Stimulated activated CD8-positive, alpha-beta memory T cell treated with anti-CD3 and anti-CD28 coated beads, Interleukin-2, amount 100 ng/mL, for 1 hour (primary cell): ENCODE results near the gene AURKAIP1.
A peak's percentile ranks its signal among the peaks of the same experiment; 100 is the strongest.
"Not testable (repeated sequence)": the region's sequence is repeated elsewhere in the genome, so short reads cannot be mapped to it uniquely, and the experiment has no call there.

ENCODE experiments used
- DNase-seq, 2 donors: peaks; one replicate each; pipeline ENCODE4 v3.0.0-alpha.2; 2020; ENCODE audit warnings: low read depth in 2 of 2

AURKAIP1 gene

DNA sequence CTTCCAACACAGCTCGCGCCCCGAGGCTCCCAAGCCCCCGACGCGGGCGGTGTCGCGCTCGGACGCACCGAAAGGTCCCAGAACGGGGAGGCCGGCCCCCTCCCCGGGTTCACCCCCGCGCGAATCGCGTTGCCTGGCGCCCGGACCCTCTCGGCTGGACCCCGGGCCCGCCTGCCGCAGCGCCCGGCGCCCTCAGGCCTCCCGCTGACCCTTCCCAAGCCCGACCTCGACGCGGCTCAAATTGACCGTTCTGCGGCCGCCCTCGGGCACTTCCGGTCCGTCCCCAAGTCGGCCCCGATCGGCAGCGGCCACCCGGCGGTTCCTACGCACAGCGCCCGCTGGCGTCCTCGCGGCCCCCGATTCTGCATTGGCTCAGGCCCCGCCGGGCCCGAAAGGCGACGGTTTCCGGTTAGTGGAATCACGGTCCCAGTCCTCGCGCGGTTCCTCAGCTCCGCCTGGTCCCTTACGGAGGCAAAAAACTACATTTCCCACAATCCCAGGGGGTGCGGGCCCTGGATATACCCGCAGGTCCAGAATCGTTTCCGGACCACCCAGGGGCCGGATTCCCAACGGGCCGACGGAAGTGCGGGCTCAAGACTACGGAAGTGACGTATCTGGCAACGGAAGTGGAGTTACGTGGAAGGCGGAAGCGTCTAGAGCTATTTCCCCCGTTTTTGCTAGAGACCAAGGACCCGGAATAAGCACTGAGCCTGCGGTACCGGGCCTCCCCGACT, at the start of gene AURKAIP1:
AURKAIP1 (minus strand) TSS at position 279 of the 734 bp plus-strand sequence. CDS start 451 bp downstream, outside the sequence.
- peak; percentile 89 to 90 for DNase-seq

DNA sequence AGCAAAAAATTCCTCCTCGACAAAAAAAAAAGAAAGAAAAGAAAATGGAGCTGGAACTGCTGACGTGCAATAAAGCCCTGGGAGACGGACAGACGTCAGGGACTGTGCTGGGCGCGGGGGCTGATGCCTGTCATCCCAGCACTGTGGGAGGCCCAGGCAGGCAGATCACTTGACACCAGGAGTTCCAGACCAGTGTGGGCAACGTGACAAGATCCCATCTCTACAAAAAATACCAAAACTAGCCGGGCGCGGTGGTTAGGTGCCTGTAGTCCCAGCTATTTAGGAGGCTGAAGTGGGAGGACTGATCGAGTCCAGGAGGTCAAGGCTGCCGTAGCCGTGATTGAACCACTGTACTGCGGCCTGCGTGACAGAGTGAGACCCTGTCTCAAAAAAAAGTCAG, 49.7 kb upstream of the AURKAIP1 start:
- DNase-seq: no peak

DNA sequence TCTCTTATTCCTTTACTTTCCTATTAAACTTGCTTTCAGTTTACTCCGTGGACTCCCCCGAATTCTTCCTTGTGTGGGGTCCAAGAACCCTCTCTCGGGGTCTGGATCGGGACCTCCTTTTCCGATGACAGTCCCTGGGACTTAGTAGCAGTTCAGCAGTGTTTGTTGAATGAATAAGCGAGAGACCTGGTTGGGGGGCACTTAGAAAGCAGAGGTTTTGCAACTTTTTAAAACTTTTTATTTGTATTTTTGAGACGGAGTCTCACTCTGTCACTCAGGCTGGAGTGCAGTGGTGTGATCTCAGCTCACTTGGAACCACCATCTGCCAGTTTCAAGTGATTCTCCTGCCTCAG, 48.2 kb upstream of the AURKAIP1 start:
- DNase-seq: no peak

DNA sequence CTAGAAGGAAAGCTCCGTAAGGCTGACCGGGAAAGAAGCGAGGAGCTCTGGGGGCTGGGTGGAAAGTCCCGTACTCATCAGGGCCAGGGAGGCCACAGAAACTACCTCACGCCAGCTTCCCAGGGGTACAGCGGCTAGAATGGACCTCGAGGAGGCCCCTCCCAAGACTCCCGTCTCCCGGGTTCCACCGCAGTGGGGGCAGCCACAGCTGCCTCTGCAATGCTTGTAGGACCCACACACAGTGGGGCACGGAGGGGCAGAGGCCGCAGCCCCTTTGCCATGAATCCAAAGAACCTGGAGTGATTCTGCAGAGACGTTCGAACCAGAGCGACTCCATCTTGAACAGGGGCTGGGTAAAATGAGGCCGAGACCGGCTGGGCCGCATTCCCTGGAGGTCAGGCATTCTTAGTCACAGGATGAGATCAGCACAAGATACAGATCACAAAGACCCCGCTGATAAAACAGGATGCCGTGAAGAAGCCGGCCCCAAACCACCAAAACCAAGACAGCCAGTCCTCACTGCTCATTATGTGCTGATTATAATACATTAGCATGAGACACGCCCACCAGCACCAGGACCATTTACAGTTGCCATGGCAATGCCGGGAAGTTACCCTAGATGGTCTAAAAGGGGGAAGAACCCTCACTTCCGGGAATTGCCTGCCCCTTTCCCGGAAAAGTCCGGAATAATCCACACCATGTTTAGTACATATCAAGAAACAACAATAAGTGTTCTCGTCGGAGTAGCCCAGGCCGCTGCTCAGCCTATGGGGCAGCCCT, 47.6 kb upstream of the AURKAIP1 start:
- DNase-seq: no peak

DNA sequence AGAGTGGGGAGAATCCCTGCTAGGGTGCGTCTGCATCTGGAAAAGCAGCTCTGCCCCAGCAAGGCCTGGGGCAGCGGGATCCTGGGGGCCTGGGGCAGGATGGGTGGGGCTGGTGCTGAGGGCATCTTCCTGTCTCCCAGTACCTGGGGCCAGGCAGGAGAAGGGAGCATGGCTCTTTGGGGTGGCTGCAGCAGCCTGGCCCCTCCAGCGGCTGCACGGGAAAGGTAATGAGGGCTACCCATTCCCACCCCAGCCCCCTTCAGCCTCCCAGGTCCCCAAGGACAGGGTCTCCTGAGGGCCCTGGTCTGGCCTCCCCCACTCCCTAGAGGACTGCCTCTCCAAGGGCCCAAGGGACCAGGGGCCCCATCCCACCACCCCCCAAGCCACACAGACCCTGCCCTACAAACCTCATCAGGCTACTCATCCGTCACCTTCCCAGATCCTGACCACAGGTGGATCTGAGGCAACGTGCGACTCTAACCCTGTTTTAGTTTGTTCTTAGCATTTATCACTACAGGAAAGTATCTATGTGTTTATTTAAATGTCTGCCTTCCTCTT, 47.0 kb upstream of the AURKAIP1 start:
- DNase-seq: no peak

DNA sequence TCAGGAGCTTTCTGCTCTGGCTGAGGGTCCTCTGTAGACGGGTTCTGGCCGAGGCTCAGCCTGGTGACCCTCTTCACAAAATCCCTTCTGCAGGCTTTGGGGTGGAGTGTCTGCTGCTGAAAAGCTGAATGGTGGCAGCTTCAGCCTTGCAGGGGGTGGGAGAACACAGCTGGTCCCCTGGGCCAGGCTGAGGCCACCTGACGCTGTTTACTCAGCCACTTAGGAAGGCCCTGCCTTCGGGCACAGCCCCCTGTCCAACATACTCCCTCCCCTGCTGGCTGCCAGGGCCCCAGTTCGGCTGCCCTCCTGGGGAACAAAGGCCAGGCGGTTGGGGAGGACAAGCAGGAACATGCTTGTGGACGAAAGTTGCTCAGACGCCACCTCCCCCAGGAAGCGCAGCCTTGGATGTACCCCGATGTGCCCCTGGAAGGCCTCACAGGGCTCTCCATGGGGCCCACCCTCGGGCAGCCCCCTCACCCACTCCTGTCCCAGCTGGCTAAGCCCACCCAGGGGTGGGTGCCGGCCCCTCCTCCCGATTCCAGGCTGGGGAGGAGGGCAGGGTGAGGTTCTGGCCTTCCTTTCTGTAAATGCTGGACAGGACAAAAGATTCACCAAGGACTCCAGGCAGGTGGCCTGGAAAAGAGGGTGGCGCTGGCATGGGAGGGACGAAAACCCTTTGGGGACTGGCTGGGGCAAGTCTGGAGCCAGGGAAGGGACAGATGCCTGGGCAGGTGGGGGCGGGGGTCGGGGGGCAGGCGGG, 46.3 kb upstream of the AURKAIP1 start, which contains the start of gene ANKRD65:
ANKRD65 (minus strand) TSS at position 130 of the 760 bp plus-strand sequence. CDS start 271 bp downstream, outside the sequence.
- no peak for DNase-seq

DNA sequence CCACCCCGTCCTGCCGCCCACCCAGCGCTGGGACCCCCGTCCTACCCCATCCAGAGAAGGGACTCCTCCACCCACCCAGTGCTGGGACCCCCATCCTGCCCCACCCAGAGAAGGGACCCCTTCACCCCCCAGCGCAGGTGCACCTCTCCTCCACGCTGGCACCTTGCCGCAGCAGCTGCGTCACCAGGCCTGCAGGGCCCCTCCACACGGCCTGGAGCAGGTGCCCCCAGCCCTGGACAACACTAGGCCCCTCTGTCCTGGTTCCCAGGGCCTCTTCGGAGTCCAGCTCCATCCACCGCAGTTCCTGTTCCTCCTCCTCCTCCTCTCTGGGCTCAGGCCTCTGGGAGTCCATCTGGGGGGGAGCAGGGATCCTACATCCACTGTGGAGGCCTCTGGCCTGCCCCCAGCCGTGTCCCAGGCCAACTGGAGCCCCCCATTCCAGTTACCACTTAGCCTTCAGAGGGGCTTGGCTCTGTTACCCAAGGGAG, 45.7 kb upstream of the AURKAIP1 start:
- no peak for DNase-seq

DNA sequence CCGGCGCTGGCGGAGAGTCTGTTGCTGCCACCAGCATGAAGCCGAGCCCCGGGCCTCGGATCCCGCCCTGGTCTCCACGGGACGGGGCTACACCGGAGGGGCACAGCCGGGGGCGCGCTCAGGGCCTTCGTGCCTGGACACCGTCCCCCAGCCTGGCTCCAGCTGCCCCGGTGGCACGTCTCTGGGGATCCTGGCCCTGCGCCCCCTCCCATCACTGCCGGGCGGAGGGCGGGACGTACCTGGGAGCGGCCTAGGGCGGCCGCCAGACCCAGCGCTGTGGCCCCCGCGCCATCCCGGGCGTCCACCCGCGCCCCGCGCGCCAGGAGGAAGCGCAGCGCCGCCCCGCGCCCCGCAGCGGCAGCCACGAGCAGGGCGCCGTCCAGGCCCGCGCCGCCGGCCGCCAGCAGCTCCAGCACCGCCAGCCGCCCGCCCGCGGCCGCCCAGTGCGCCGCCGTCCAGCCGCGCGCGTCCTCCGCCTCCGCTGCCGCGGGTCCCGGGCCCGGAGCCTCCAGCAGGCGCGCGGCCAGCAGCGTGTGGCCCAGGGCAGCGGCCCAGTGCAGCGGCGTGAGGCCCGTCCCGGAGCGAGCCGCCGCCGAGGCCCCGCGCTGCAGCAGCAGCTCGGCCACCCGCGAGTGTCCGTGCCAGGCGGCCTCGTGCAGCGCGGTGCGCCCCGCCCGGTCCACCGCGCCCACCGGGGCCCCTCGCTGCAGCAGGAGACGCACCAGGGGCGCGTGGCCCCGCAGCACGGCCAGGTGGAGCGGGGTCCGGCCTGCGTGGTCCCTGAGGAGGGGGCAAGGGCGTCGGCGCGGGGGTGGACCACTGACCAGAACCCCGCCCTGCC, 45.0 kb upstream of the AURKAIP1 start:
- DNase-seq: no peak

DNA sequence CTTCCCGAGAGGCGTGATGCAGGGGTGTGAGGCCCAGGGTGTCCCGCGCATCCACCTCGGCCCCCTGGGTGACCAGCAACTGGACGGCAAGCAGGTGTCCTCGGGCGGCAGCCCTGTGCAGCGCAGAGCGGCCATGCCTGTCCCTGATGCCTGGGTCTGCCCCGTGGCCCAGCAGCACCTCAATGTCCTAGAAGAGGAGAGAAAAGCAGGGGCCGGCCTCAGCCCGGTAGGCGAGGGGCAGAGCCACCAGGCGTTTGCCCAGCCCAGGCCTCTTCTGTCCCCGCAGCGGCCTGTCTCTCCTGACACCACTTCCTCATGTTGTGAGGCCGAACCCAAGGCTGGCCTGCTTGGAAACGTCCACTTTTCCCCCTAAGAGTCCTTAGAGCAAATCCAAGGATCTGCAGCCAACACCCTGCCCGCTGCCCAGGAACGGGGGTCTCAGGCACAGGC, 44.4 kb upstream of the AURKAIP1 start:
- DNase-seq: no peak

DNA sequence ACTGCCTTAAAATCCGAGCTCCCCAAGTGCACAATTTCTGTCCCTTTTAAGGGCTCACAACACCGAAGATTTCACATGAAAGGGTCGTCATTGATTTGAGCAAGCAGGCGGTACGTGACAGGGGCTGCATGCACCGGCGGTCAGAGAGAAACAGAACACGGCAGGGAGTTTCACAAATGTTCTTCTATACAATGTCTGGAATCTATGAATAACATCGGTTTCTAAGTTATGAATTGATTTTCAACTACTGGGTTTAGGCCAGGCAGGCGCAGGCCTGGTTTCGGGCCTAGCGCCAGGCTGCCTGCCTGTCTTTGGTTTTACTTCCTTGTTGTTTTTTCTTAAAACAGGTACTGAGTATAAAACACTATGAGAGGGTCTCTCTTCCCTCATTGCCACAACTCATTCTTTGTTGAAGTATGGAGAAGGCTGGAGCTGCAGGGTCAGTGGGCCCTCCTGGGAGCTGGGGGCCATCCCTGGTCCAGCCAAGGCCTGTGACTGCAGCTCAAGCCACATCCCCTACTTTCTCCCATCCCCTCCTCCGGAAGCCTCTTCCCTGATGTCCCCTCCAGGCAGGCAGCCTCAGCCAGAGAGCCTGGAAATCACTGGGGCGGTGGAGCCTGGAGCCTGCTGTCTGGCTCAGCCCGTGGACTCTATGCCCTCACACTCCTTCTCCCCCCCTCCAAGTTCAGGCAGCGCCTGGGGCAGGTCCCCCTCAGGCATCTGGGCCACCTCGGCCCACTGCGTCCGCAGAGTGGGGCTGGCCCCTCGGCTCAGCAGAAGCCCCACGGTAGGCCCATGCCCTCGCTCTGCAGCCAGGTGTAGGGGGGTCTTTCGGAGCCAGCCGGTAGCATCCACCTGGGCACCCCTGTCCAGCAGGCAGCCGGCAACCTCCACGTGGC, 43.7 kb upstream of the AURKAIP1 start:
- no peak for DNase-seq

DNA sequence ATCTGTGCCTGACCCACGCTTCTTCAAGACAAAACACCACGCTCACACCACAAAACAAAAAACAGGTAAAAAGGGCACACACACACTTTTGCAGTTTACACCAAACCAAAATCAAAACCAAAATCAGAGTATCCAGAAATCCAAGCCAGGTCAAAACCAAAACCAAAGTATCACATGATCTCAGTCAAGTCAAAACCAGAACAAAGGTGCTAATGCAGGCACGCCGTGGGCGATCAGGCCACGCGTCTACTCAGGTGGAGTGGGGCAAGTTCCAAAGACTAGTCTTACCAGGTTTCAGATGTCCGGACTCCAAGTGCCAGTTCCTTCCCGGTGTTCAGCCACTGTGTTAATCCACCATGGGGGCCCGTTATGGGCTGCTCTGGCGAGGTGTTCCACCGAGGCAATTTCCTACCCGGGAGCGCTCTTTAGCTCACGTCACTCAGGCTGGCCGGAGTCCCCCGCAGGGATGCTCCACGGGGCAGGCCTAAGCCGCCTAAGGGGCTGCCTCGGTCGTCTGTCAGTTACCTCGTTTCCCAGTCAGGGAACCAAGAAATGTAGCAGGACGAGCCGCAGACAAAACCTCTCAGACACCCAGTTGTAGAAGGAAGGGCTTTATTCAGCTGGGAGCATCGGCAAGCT, 42.9 kb upstream of the AURKAIP1 start:
- not testable (repeated sequence) for DNase-seq

DNA sequence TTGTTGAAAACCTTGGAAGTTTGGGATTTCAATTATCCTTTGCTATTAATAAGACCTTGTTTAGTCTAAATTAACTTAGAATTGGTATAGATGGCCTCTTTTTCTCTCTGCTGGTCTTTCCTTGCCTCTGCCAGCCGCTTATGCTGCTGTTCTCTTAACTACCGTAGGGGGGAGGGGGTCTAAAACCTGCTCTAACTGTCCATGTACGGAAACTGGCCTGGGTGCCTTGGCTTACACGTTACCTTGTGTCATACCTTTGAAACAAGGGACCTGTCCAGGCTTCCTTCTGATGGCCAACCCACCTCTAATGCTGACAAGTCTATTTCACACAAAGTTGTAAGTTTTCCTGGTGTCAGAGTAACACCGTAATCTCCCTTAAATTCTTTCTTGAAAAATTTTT, 42.4 kb upstream of the AURKAIP1 start:
- not testable (repeated sequence) for DNase-seq

DNA sequence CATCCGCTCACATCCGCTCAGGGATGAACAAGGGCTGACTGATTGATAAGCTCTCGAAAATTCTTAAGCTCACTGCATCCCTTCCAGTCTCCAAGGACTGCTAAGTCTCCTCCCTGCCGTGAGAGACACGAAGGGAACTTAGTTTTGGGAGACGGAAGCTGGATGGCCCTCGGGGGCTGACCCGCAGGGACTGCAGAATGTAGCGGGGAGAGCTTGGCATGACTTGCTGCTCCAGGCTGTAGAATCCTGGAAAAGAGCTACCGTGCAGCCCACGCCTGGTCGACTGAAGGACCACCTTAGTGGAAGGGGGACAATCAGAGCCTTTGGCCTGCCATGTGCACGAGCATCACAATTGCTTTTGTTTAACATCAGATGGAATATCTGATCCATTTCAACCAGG, 40.7 kb upstream of the AURKAIP1 start:
- DNase-seq: no peak

DNA sequence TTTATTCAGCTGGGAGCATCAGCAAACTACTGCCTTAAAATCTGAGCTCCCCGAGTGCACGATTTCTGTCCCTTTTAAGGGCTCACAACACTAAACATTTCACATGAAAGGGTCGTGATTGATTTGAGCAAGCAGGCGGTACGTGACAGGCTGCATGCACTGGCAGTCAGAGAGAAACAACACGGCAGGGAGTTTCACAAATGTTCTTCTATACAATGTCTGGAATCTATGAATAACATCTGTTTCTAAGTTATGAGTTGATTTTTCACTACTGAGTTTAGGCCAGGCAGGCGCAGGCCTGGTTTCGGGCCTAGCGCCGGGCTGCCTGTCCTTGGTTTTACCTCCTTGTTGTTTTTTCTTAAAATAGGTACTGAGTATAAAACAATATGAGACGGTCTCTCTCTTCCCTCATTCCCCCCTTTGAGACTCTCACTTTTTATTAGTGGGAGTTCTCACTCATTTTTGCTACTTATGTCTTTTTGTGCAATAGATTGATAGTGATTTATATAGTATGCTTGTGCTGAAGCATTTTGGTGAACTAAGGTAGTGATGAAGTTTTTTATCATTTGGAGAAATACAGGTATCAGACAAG, 37.4 kb upstream of the AURKAIP1 start:
- DNase-seq: not testable (repeated sequence)

DNA sequence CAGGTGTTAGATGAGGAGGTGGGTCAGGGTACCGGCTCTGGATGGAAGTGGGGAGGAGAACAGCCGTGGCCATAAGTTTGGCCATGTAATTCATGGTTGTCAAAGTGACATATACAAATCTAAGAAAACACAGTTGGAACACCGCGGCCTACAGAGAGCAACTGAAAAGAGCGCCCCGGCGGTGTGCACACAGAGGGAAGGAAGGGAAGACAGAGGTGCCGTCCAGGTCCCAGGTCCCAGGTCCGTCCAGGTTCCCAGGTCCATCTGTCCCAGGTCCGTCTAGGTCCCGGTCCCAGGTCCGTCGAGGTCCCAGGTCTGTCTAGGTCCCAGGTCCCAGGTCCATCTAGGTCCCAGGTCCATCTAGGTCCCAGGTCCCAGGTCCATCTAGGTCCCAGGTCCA, 36.6 kb upstream of the AURKAIP1 start:
- no peak for DNase-seq

DNA sequence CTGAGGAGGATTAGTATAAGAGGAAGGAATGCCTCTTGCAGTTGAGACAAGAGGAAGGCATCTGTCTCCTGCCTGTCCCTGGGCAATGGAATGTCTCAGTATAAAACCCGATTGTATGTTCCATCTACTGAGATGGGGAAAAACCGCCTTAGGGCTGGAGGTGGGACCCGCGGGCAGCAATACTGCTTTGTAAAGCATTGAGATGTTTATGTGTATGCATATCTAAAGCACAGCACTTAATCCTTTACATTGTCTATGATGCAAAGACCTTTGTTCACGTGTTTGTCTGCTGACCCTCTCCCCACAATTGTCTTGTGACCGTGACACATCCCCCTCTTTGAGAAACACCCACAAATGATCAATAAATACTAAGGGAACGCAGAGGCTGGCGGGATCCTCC, 35.2 kb upstream of the AURKAIP1 start:
- not testable (repeated sequence) for DNase-seq

DNA sequence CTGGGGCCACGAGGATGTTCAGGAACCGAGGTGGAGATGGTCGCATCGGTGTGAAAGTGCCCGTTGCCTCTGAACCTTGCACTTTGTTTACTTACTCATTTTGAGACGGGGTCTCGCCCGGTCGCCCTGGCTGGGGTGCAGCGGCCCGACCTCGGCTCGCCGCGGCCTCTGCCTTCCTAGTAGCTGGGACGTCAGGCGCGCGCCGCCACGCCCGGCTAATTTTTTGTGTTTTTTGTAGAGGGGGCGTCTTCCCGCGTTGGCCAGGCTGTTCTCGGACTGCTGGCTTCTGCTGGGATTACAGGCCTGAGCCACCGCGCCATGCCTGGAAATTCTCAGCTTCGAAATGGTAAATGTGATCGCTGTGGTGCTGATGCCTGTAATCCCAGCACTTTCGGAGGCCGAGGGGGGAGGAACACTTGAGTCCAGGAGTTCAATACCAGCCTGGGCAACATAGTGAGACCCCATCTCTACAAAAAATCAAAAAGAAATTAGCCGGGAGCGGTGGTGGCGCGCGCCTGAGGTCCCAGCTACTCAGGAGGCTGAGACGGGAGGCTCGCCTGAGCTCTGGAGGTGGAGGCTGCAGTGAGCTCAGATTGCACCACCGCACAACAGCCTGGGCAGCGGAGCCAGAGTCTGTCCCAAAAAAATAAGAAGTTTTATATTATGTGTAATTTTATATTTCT, 32.8 kb upstream of the AURKAIP1 start:
- no peak for DNase-seq
